ENCODE results near the gene CD68. TPM values are rescaled to one million over a fixed set of nuclear protein-coding genes. Genes with fewer than 3 reads are reported as not detected.
A peak's percentile ranks its signal among the peaks of the same experiment; 100 is the strongest.

The CD68 gene
- total RNA-seq, 2 donors from 2014 or later, result 37.7 to 56.6 TPM

DNA sequence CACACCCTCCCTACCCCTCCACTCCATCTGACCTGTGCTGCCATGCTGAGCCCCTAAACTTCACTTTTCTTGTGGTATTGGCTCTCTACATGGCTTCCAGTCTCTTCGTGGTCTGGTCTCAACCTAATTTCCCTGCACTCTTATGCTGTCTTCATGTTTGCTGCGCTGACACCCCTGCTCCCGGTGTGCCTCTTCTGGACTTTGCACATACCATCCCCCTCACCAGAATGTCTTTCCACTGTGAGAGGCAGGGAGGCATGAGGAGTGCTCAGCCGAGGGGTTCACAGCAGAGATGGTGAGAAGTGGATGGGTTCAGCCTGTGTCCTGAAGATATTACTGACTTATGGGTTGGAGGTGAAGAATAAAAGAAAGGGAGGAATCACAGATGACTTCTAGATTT, 28.0 kb upstream of the CD68 start:
- Histone ChIP-seq H3K9ac (ENCODE audit: low read depth in 2 of 2, low read length in 2 of 2) (no peak overlapping the region), H3K36me3 (no peaks in the 10 kb centered on the region), H3K4me1 (peaks cover 5% of the 10 kb centered on the region), H3K4me3 (no peak overlapping the region), H3K9me3 (no peaks in the 10 kb centered on the region), H3K27me3 (no peaks in the 10 kb centered on the region), H3K27ac (no peak overlapping the region)
- no peak for DNase-seq
- TF ChIP-seq, protein P1, sequence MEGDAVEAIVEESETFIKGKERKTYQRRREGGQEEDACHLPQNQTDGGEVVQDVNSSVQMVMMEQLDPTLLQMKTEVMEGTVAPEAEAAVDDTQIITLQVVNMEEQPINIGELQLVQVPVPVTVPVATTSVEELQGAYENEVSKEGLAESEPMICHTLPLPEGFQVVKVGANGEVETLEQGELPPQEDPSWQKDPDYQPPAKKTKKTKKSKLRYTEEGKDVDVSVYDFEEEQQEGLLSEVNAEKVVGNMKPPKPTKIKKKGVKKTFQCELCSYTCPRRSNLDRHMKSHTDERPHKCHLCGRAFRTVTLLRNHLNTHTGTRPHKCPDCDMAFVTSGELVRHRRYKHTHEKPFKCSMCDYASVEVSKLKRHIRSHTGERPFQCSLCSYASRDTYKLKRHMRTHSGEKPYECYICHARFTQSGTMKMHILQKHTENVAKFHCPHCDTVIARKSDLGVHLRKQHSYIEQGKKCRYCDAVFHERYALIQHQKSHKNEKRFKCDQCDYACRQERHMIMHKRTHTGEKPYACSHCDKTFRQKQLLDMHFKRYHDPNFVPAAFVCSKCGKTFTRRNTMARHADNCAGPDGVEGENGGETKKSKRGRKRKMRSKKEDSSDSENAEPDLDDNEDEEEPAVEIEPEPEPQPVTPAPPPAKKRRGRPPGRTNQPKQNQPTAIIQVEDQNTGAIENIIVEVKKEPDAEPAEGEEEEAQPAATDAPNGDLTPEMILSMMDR (IDR thresholded peaks at IDR 0.05), result no peak
- intact Hi-C loops (cut with DNase I), result no loop called here

DNA sequence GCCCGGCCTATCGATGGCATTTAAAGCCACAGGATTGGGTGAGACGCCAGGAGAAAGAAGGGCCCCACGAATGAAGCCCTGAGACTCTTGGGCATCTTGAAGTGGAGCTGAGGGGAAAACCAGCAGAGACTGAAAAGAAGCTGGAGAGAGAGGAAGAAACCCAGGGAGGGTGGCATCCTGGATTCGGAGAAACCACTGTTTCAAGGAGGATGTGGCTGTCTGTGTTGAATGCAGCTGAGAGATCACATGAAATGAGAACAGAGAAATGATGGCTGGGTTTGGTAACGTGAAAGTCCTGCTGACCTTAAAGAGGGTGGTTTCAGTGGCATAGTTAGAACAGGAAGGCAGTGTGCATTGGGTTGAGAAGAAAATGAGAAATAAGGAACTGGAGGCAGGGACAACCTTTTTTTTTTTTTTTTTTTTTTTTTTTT, 26.8 kb upstream of the CD68 start:
- H3K4me1 ChIP-seq, result peaks cover 8% of the 10 kb centered on the region
- H3K27me3 ChIP-seq, result no peaks in the 10 kb centered on the region
- H3K4me3 ChIP-seq, result no peak overlapping the region
- H3K9me3 ChIP-seq, result no peaks in the 10 kb centered on the region
- peak overlapping the region; percentile 36 for H3K27ac ChIP-seq
- TF ChIP-seq, protein P1 (IDR thresholded peaks at IDR 0.05), result no peak
- H3K36me3 ChIP-seq, result no peaks in the 10 kb centered on the region
- no peak for DNase-seq
- H3K9ac ChIP-seq (ENCODE audit: low read depth in 2 of 2, low read length in 2 of 2), result no peak overlapping the region
- intact Hi-C loops (cut with DNase I), result no loop called here

DNA sequence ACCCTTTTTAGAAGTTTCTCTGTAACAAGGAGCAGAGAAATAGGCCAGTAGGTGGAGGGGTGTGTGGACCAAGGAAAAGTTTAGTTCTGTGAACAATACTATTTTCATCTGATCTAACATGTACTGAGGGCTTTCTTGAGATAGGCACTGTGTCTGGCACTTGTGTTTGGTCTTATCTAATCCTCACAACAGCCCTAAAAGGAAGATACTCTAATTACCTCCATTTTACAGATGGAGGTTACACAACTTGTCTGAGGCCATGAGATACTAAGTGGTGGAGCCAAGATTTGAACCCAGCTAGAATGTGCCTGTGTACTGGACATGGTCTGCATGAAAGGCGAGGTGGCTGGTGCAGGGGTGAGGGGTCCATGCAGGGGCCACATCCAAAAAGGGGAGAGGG, 26.1 kb upstream of the CD68 start:
- peak overlapping the region; percentile 53 for H3K27ac ChIP-seq
- H3K4me1 ChIP-seq, result peaks cover 11% of the 10 kb centered on the region

DNA sequence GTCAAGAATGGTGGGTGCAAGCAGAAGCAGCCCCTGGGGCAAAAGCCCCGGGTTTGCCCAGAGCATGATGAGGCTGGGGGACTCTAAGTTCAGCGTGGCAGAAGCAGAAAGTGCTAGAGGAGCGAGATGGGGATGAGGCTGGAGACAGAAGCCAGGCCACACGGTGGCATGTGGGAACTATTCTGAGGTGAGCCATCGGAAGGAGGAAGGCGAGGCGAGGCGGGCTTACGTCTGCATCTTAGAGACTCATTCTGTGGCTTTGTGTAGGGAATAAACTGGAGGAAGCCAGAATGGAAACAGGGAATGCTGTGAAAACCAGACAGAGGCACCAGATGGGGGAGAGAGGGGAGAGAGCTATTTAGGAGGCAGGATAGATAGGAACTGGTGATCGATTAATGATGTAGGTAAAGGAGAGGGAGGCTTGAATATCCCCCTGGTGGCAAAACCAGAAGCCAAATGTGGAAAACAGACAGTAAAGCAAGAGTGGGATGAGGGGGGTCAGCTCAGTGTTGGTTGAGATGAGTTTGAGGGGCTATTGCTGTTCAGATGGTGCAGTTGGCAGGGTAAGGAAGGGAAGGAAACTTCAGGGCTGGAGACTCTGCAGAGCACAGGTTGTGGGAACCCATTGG, 24.0 kb upstream of the CD68 start:
- Histone ChIP-seq H3K9me3 (no peaks in the 10 kb centered on the region), H3K27ac (no peak overlapping the region), H3K27me3 (no peaks in the 10 kb centered on the region), H3K36me3 (no peaks in the 10 kb centered on the region), H3K9ac (ENCODE audit: low read depth in 2 of 2, low read length in 2 of 2) (no peak overlapping the region), H3K4me3 (no peak overlapping the region), H3K4me1 (peaks cover 12% of the 10 kb centered on the region)
- TF ChIP-seq, protein P1 (IDR thresholded peaks at IDR 0.05), result no peak
- DNase-seq, result peak; percentile 18
- intact Hi-C loops (cut with DNase I), result no loop called here

More for the DNA sequence above, 26.1 kb upstream of the CD68 start:
- DNase-seq, result no peak
- intact Hi-C loops (cut with DNase I), result no loop called here
- H3K9ac ChIP-seq (ENCODE audit: low read depth in 2 of 2, low read length in 2 of 2), result no peak overlapping the region
- no peaks in the 10 kb centered on the region for H3K9me3 ChIP-seq
- H3K36me3 ChIP-seq, result no peaks in the 10 kb centered on the region
- TF ChIP-seq, protein P1 (IDR thresholded peaks at IDR 0.05), result no peak
- H3K4me3 ChIP-seq, result no peak overlapping the region
- H3K27me3 ChIP-seq, result no peaks in the 10 kb centered on the region

DNA sequence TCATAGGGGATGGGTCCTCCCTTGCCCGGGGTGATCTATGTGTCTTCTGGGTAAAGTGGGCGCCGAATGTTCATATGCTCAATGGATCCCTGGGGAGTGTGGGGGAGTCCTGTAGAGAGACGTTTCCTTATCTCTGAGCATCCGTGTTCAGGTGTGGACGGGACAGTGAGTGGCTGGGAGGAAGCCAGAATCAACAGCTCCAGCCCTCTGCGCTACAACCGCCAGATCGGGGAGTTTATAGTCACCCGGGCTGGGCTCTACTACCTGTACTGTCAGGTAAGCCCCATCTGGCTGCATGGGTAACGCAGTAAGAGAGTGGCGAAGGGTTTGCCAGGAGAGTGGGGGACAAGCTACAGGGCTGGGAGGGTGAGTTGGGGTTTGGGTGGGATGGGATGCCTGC, 22.8 kb upstream of the CD68 start:
- no peaks in the 10 kb centered on the region for H3K36me3 ChIP-seq
- H3K27ac ChIP-seq, result peak overlapping the region; percentile 95
- intact Hi-C loops (cut with DNase I), result no loop called here
- H3K4me3 ChIP-seq, result peak overlapping the region; percentile 27
- H3K9me3 ChIP-seq, result no peaks in the 10 kb centered on the region
- TF ChIP-seq, protein P1 (IDR thresholded peaks at IDR 0.05), result no peak
- peak; percentile 79 for DNase-seq
- H3K9ac ChIP-seq (ENCODE audit: low read depth in 2 of 2, low read length in 2 of 2), result peak overlapping the region; percentile 71 to 100
- no peaks in the 10 kb centered on the region for H3K27me3 ChIP-seq
- peaks cover 16% of the 10 kb centered on the region for H3K4me1 ChIP-seq
